GM12875 (cell line): ENCODE results near the gene CSAD.

Experiments
- H3K4me3 ChIP-seq: one replicate; pipeline ENCODE4 v1.5.1; 2011; ENCODE audit warnings: low read depth, low read length, control low read depth
- TF ChIP-seq, protein P1 (sequence below): IDR thresholded peaks from 2 replicates; pipeline ENCODE4 v1.5.1; 2011; ENCODE audit warnings: low read depth, mild to moderate bottlenecking, control low read depth, inconsistent platforms, low read length, moderate library complexity, borderline replicate concordance; ENCODE audit not compliant: insufficient read depth

Gene CSAD

DNA sequence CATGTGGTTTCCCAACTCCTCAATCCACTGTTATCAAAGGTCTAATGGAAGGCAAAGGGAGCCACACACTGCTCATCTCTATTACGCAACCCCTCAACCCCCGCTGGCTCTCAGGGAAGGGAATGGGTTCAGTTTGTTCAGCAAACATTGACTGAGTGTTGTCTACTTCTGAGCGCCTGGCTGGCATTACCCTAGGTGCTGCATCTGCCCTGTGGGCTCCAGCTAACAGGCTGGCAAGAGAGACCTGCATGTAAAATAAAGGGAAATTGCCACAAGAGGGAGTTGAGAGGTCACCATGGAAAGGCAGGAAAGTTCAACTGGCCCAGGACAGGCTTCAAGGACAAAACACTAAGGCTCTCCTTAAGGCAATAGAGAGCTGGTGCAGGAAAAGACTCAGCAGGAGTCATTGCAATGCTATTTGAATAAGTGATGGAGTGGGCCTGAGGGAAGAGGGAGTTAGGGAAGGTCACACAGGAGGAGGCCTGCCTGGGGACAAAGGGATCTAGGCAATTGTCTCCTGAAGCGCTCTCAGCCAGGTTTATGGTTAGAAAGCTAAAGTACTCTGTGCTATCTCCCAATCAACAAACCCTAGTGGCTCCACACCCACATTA is 5.7 kb downstream of the CSAD start:
- H3K4me3 ChIP-seq = no peak overlapping the region
- TF ChIP-seq, protein P1, sequence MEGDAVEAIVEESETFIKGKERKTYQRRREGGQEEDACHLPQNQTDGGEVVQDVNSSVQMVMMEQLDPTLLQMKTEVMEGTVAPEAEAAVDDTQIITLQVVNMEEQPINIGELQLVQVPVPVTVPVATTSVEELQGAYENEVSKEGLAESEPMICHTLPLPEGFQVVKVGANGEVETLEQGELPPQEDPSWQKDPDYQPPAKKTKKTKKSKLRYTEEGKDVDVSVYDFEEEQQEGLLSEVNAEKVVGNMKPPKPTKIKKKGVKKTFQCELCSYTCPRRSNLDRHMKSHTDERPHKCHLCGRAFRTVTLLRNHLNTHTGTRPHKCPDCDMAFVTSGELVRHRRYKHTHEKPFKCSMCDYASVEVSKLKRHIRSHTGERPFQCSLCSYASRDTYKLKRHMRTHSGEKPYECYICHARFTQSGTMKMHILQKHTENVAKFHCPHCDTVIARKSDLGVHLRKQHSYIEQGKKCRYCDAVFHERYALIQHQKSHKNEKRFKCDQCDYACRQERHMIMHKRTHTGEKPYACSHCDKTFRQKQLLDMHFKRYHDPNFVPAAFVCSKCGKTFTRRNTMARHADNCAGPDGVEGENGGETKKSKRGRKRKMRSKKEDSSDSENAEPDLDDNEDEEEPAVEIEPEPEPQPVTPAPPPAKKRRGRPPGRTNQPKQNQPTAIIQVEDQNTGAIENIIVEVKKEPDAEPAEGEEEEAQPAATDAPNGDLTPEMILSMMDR = peak; percentile 13; the same call in 1 of the 2 replicates

DNA sequence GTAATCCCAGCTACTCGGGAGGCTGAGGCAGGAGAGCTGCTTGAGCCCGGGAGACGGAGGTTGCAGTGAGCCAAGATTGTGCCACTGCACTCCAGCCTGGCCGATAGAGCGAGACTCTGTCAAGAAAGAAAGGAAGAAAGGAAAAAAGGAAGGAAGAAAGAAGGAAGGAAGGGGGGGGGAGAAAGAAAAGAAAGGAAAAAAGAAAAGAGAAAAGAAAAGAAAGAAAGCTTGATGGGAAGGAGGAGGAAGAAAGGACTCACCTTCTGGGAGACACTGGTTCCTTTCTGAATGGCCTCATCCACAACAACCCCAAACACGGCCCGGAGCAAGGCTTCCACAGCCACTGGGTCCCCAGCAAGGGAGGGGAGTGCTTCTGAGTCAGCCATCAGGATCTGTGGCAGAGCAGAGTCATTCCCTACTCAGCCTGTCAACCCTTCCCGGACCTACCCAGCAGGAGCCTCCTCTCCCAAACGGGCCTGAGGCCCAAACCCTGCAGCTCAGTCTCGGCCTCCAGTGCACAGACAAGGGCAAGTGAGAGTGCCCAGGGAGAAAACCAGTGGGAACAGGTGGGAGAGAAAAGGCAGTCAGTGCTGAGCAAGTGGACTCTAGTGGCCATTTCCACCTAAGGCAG is 7.5 kb downstream of the CSAD start:
- TF ChIP-seq, protein P1 = no peak
- no peak overlapping the region for H3K4me3 ChIP-seq

DNA sequence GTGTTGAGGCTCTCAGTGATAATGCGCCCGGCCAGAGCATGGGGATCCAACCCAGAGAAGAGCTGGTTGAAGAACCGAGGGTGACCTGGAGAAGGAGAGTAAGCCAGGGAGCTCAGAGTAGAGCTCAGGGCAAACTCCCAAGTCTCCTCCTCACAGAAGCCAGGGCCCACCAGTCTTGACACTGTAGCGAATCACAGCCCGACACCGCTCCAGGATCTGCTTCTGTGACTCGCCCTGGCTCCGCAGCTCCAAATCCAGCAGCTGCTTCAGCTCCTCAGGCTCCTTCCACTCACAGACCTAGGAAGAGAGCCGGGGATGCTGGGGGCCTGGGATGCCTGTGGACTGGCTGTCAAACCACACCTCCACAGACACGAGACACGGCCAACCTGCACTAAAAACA is 8.4 kb downstream of the CSAD start:
- H3K4me3 ChIP-seq = no peak overlapping the region
- TF ChIP-seq, protein P1 = no peak

DNA sequence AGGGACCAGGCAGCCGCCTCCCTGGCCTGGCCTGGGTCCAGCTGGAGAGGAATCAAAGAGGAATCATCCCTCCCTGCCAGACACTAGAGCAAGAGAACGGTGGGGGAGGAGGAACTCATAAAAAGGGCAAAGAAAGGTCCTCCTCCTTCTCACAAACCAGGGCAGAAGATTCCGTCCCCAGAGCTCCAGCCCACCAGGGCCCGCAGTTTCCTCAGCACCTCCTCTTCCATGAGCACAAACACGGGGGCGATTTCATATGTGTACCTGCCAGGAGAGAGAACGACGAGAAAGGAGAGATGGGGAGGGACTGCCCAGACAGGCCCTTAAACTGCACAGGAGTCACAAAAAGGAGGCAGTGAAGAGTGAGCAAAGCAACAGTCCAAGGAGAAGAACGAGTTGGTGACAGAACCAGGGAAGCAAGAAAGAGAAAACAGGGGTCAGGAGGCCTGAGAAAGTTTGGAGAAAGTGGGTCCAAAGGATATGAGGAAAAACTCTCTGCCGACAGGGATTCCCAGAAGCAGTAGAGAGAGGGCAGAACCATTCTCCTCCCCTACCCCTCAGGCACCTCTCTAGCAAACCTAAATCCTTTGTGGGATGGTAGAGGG is 8.9 kb downstream of the CSAD start:
- TF ChIP-seq, protein P1 = no peak
- no peak overlapping the region for H3K4me3 ChIP-seq

DNA sequence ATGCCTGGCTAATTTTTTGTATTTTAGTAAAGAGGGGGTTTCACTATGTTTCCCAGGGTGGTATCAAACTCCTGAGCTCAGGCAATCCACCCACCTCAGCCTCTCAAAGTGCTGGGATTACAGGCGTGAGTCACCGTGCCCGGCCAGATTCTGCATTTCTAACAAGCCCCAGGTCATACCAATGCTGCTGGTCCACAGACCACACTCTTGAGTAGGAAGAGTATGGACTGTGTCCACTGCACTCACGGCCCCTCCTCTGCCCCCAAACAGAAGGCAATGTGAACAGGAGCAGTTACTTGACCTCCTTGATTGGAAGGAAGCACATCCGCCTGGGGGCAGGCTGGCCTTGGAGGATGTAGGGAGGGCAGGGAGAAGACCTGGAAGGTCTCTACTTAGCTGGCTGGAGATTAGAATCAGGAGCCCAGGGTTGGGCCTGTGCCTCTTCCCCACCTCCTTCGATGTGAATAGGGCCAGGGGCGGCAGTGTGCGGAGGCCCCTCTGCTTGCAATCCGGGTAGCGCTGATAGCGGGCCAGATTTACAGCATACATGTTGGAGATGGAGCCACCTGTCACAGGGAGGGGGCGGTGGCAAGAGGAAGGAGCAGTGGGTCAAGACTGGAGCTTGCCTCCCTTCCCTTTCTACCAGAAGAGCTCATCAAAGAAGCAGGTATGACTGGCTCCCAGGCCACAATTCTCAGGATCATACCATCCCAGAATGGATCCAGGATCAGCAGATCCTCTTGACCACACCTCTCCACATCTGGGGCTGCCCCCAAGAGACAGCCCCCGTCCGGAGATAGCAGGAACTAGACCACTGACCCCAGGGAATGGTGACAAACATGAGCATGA is 9.6 kb downstream of the CSAD start:
- TF ChIP-seq, protein P1 = no peak
- H3K4me3 ChIP-seq = no peak overlapping the region

DNA sequence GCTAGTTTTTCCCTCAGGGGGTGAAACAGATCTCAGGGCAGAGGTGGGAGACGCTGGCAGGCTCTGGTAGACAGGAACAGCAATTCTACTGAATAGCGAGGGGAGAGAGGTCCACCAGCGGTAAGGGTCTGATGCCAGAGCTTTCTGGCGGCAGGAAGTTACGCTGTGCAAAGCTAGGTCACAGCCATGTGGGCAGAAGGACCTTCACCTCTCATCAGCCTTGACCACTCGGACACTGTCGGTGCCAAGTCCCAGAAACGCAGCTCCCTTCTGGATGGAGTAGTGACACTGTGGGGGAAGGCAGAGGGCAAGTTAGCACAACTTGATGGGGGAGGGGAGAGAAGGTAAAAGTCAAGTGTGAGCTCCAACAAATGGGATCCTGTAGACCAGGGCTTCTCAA is 10.5 kb downstream of the CSAD start:
- TF ChIP-seq, protein P1 = no peak

More for the DNA sequence above, 10.5 kb downstream of the CSAD start:
- no peak overlapping the region for H3K4me3 ChIP-seq
